NCI-H524 (cell line): ENCODE data around the gene ELK1.

Source experiments
- DNase-seq, 2 experiments: peaks; one replicate each; lab custom pipeline; 2025; lab: John Stamatoyannopoulos, UW

ELK1 gene

DNA sequence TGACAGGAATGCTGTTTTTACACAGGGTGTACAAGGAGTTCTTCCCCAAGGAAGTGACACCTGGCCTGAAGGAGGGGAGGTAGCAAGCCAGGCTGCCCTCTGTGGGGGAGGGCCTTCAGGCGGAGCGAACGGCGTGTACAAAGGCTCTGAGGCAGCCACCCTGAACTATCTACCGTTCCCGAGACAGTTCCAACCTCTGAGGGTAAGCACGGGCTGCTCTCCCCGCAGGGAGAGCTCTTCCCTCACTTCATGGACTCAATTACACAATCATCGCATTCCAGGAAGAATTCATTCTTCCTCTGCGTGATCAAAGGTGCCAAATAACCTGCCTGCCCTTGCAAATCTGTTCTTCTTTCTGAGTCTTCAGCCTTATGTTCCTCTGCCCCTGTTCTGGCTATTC, 4.8 kb downstream of the ELK1 start:
- DNase-seq: no peak

DNA sequence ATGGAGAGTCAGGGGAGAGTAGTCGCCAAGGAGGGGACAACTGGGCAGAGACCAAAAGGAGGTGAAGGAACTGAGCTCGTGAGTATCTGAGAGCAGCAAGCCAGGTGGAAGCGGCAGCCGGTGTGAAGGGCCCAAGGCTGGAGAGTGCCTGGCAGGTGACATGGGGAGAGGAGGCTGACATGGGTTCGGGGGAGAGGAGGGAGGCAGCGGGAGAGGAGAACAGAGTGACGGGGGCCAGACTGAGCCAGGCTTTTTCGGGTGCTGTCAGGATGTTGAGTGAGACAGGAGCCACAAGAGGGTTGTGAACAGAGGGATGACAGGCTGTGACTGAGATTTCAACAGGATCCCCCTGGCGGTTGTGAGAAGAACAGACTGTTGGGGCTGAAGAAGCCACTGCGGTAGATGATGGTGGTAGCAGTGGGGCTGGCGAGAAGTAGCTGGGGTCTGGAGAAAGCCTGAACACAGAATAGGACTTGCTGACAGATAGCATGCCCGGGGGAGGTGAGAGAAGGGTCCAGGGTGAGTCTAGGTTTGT, 5.7 kb downstream of the ELK1 start:
- peak in 1 of 2 experiments; percentile 12 for DNase-seq

DNA sequence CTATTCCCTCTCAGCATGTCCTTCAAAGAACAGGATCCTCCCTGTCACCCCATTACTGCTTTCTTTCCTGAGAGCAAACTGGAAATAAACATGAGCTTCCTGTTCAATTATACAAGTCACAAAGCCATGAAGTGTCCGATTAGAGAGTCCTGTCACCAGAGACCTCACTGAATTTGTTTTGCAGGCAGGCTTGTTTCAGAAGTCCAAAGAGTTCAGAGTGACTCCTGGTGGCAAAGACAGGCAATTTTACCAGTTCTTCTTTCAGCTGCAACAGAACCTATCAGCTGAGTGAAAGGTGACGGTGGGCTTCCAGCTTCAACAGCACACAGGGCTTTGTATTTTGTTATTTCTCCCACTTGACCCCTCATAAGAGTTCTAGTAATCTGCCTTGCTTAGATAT, 6.4 kb downstream of the ELK1 start:
- DNase-seq: peak in 1 of 2 experiments; percentile 16

DNA sequence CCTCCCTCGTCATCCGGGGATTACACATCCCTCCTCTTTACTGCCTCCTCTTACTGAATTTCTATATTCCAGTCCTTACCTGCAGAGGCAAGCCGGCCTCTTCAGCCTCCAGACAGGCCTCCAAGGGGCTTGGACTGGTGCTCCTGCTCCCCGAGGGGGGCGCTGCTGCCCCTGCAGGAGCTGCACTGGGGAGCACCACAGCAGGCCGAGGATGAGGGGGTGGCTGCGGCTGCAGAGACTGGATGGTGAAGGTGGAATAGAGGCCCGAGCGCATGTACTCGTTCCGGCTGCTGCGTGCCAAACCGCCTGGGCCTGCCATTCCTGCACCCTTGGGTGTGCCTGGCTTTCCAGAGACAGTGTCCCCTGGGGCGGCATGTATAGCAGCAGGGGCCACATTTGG, 11.5 kb downstream of the ELK1 start:
- no peak for DNase-seq

DNA sequence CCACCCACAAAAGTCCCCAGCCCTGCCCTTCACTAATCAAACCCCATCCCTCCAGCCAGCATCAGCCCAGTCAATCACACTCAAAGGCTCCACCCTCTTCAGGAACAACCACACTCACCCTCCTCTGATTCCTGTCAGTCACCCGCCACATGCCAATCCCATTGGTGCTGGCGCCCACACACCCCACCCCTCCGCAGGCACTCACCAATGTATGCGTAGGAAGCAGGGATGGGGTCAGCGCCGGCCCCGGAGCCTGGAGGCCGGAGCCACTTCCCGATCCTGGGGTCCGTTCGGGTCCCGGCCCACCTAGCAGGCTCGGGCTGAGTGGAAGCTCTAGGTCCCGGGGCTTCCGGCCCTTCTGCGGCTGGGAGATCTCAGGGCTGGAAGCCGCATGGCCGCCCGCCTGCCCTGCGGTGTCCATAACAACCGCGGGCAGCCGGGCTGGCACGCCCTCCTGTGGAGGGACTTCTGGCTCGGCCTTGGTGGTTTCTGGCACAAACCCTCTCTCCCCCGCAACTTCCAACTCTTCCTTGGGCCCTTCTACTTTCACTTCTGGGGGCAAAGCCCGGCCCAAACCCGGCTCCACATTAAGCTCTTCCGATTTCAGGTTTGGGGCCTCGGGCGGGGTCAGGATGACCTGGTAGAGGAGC, 12.7 kb downstream of the ELK1 start:
- no peak for DNase-seq

DNA sequence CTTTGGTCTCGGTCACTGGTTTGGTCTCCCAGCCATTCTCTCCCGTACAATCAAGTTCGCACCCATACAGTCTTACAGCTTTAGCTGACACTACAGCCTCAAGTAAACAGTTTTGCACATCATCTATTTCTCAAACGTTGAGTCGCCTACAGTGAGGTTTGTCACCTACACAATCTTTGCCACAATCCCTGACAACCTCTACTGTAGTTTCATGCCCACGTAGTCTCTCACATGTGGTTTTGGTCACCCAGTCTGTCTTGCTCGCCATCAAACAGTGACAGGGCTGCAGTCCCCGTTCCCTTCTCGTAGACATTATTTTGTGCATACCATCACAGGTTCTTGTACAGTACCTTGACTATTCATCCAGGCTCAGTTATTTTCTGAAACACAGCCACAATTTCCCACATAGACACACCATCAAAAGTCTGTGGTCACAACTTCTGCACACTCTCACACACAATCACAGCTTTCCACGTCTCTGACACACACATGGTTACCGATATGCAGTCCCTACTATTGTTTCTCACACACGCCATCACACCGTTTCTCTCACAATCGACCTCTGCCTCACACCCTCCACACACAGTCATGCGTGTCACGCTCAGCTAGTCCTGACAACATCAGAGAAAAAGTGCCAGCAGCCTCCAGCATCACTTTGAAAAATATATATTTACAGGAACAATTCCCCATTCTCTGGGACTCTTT, 15.3 kb downstream of the ELK1 start:
- no peak for DNase-seq

DNA sequence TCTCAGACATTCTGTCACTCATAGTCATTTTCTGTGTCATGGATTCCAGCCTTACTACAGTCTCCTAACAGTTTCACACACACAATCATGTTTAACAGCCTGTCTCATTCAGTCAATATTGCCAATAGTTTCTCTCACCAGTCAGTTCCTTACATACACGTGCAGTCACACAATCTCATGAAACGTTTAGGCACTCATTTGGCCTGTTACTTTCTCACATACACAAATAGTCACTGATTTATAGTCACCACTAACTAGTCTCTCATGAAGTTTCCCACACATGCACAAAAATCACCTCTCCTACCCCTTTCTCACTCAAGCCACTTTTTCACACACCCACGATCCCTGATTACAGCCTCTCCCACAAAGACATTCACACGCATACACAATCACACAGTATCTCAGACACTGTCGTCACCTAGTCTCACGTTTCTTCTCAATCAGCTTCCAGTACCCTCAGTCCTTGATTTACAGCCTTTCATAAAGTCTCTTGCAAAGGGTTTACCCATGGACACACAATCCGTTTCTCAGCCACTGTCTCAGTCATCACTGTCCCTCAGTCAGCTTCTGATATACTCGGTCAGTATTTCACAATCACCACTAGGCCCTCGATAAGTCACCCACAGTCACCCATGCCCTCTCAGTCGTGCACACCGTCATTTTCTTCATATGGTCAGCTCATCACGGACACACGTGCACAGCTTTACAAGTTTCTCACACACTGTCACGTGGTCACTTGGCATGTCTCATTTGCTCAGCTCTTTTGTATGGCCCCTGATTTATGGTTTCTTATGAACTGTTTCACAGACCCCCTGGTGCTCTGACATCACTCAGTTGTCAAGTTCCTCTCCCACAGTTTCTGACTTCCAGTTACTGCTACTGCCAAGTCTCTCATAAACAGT, 16.4 kb downstream of the ELK1 start:
- DNase-seq: no peak

DNA sequence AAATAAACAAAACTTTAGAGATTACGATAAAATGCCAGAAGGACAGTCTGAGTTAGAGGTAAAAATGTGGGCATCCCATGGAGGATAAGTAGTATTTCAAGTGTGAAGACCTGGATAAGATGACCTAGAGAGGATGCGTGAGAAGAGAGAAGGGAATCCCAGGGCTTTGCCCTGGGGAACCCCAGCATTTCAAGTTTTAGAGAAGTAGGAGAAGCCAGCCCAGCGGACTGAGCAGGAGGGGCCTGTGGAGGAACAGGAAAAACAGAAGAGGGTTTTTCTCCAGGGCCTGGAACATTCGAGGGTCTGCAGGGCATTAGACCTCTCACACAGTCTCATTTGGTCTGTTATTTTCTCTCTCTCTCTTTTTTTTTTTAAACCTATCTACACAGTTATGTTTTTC, 17.7 kb downstream of the ELK1 start:
- DNase-seq: no peak

DNA sequence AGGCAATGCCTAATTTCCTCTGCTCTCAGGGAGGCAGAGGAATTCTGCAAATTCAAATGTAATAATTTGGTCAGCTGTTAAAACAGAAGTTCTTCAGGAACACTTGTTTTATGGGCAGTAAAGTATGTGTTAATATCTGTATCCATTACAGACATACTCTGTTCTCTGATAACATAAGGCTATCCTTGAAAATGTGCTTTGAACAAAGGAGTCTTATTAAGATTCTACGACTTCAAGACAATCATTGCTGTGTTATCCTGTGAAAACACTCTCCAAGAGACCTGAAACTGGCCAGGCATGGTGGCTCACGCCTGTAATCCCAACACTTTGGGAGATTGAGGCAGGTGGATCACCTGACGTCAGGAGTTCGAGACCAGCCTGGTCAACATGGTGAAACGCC, 18.7 kb downstream of the ELK1 start:
- no peak for DNase-seq

DNA sequence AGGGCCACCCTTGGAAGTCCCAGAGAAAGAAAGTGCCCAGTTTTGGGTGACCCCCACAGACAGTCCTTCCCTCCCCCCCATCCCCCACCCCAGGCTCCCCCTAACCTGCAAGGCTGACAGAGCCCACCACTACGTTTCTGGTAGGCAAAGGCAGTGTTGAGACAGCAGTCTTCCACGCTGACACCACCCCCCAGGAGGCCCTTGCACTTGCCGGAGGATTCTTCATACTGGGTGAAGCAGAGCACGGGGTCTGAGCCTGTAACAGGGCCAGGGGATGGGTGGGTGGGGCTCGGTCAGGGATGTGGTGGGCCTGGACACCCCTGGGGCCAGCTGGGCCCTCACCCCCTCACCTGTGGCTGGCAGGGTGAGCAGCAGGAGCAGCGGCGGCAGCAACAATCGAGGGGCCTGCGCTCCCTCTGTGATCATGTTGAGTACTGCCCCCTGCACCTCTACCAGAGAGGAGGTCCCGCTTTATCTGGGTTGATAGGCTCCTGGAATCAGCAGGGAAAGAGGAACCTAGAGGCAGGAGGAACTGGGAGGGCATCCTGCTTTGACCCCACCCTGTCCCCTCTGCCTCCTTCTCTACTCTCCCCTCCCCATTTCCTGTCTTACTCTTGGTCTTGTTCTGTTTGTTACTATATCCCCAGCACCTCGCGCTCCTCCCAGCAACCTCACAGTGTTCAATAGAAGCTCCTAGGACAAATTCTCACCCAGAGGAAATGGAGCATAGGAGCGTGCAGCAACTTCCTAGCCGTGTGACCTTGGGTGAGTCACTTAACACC, 20.8 kb downstream of the ELK1 start, which contains the start of gene CFP:
Gene CFP, minus strand, starts transcription at position 512 of the 782 bp plus-strand sequence. Its CDS starts 86 bp downstream, at position 426.
- DNase-seq: no peak

DNA sequence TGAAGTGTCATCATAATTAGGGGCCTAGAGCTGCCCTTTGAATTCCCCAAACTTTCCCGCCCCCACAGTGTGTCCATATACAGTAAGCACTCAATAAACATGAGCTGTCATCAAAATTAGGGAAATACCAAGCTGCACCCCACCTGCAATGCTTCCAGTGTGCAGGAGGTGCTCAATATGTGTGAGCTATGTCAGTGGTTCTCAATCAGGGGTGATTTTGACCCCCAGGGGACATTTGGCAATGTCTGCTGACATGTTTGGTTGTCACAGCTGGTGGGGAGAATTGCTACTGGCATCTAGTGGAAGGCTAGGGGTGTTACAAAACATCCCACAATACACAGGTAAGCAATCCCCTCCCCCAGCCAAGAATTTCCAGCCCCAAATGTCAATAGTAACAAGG, 21.4 kb downstream of the ELK1 start:
- DNase-seq: peak in 1 of 2 experiments; percentile 13

DNA sequence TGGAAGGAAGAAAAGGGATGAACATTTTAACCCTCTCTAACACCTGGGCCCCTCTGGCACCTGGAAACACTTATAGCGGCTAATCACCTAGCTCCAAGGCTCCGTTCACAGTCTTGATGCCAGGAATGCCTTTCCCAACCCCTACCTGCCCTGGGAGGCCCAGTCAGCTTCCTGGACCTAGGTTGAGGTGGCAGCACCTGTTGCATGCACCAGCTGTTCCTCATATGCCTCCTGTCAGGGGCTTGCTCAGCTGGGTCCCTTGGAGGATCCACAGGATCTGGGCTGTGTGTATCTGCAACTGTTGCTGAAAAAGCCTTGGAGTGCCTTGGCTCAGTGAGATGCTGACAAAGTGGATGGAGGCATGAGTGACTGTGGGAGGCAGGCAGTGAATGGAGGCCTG, 25.0 kb downstream of the ELK1 start:
- peak in 1 of 2 experiments; percentile 58 for DNase-seq

DNA sequence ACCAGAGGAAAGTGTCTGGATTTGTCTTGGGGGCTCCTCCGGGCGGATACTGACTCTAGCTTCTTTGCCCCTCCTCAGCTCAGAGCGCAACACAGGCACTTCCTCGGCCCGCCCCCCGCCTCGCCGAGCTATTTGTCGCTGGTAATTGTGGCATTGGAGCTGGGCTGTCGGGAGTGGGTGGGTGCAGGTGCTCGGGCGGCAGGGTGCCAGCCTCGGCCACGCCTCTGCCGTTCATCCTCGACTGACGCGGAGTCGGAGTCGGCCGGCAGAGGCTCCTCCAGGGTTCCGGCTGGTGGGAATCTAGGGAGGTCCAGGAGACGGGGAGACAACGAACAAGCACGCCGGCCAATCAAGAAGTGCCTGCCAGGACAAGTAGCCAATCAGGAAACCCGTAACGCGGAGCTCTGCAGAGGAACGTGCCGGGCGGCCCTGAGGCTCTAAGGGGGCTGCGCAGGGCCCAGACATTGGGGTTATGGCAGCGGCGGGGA, 26.8 kb downstream of the ELK1 start:
- peak; percentile 91 to 96 for DNase-seq

DNA sequence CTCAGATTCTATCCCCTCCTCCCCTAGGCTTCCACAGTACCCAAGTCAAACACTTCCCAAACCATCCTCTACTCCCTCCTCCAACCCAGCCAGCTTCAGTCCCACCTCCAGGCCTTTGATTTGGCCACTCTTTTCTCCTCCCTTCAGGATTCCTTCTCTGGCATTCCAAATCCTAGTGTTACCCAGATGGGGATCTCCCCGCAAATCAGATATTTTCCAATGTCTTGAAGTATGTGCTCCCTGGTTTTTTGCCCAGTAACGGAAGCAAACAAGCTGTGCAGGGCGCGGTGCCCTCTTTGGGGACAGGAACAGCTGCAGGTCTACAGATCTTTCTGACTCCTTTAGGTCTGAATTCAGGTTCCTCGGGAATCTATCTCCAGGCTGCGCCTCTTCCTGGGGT, 28.5 kb downstream of the ELK1 start:
- no peak for DNase-seq

DNA sequence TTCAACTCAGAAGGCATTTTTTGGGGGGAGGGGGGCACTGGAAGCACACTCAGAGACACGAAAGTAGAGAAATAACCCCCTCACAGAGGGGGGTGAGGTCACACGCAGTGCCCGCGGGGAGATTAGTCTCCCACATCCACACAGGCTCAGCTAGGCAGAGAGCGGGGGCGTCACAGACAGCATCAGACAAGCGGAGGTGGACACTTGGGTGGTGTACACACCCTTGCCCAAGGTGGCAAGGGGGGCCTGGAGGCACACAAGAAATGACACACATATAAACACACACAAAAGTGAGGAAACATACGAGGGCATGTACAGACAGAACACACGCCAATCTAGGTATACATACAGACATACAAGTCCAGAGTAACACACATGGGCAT, 30.1 kb downstream of the ELK1 start:
- DNase-seq: no peak

DNA sequence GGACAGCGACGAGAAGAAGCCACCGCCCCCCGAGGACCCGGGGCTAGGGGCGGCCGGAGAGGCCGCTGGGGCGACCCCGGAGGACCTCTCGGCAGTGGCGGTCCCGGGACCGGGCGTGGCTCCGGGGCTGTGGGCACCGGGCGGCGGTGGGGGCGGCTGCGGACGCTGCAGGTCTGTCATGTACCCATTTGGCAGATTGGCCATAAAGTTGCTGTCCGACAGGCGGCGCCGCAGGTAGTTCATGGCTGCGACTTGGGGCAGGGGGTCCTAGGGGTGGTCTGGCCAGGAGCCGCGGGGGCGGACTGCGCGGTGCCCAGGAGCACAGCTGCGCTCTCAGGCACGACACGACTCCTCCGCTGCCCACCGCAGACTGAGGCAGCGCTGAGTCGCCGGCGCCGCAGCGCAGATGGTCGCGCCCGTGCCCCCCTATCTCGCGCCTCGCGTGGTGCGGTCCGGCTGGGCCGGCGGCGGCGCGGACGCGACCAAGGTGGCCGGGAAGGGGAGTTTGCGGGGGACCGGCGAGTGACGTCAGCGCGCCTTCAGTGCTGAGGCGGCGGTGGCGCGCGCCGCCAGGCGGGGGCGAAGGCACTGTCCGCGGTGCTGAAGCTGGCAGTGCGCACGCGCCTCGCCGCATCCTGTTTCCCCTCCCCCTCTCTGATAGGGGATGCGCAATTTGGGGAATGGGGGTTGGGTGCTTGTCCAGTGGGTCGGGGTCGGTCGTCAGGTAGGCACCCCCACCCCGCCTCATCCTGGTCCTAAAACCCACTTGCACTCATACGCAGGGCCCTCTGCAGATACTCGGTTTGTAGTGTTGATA, 30.7 kb downstream of the ELK1 start, which contains the start of gene SYN1:
Gene SYN1, minus strand, starts transcription at position 372 of the 817 bp plus-strand sequence. Its CDS starts 129 bp downstream, at position 243.
- DNase-seq: peak; percentile 65 to 88

DNA sequence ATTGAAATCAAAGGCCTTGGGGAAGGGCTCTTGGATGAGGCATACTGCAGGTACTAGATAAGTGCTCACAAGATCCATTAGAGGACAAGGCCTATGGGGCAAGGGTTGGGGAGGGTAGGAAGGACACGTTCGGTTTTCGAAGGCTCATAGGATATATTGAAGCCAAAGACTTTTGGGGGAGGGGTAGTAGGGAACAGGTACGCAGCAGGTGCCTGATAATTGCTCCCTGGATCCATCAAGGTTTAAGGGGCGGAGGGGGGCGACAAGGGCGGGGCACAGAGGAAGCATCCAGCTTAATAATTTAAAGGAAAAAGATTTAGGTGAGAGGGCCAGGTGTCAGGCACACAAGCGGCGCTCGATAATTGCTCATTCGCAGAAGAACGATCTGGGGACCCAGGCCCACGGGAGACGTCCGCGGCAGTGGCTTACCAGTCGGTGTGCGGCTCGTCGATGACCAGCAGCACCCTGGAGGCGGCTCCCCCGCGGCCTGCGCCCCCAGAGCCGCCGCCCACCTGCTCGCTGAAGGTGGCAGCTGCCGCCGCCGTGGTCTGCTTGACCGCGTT, 31.4 kb downstream of the ELK1 start:
- no peak for DNase-seq

DNA sequence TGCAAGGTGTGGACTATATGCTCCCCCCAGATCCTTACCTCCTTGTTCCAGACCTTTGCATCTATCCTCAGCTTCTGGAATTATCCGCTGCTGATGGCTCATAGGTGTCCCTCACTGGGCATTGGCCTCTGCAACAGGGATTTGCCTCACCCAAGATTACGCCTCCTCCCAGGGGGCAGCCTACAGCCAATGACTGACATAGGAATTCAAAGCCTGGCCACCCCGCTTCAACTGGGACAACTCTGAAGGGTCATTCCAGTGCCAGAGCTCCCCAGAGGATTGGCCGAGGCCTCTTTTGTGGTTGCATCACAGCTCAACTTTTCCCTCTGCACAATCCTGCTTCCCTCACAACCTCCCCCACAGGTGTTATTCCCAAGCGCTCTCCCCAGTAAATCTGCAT, 35.7 kb downstream of the ELK1 start:
- no peak for DNase-seq

DNA sequence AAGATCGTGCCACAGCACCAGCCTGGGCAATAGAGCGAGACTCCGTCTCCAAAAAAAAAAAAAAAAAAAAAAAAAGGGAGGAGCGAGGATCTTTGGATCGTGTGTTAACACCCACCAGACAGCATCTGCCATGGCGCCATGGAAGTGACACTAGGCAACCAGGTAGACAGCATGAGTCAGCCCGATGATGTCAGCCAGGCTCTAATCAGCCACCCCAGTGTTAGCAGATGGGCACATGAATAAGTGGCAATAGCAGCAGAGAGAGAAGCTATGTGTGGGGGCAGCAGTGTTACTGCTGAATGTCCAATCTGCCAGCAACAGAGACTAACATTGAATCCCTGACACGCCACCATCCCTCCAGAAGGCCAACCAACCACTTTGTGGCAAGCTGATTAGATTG, 37.3 kb downstream of the ELK1 start:
- peak; percentile 2 to 72 for DNase-seq

DNA sequence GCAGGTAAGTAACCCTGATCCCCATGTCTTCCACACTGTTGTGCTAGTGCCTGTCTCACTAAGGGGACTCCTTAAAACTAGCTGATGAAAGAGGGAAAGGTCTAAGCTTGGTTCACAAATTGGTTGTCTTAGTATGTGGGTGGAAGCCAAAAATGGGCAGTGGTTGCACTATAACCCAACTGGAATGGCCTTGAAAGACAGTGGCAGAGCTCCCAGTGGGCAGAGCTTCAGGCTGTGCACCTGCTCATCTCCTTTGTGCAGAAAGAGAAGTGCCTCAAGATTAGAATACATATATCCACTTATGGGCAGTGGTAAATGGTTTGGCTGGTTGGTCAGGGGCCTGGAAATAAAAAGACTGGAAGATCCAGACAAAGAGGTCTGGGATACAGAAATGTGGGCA, 37.9 kb downstream of the ELK1 start:
- DNase-seq: no peak
